Osteocyte (in vitro differentiated cells): ENCODE data around the gene SMIM43. TPM values are rescaled to one million over a fixed set of nuclear protein-coding genes. Genes with fewer than 3 reads are reported as not detected.

ENCODE experiments used
- DNase-seq: peaks from one replicate; pipeline ENCODE4 v3.0.0; 2021; ENCODE audit warnings: mixed read lengths; ENCODE audit not compliant: unreplicated experiment; ENCODE audit errors: extremely low spot score
- H3K27ac Mint-ChIP-seq: one replicate; pipeline ENCODE4 v1.8.0; 2021; ENCODE audit warnings: mild to moderate bottlenecking, mixed read lengths; ENCODE audit not compliant: unreplicated experiment
- H3K27me3 Mint-ChIP-seq: one replicate; pipeline ENCODE4 v1.8.0; 2021; ENCODE audit warnings: mixed read lengths; ENCODE audit not compliant: unreplicated experiment
- H3K36me3 Mint-ChIP-seq: one replicate; pipeline ENCODE4 v1.8.0; 2021; ENCODE audit warnings: mixed read lengths; ENCODE audit not compliant: unreplicated experiment
- H3K4me1 Mint-ChIP-seq: one replicate; pipeline ENCODE4 v1.8.0; 2021; ENCODE audit warnings: mixed read lengths; ENCODE audit not compliant: unreplicated experiment
- H3K4me3 Mint-ChIP-seq: one replicate; pipeline ENCODE4 v1.8.0; 2021; ENCODE audit warnings: mild to moderate bottlenecking, moderate library complexity, mixed read lengths; ENCODE audit not compliant: unreplicated experiment
- H3K9me3 Mint-ChIP-seq: one replicate; pipeline ENCODE4 v1.8.0; 2021; ENCODE audit warnings: mixed read lengths; ENCODE audit not compliant: unreplicated experiment
- CTCF ChIP-seq: fragments of 200-600 bp; sonication (generic); IDR thresholded peaks from 2 replicates; pipeline ENCODE4 v1.5.0; 2021; ENCODE audit warnings: antibody characterized with exemption, mild to moderate bottlenecking, moderate library complexity
- total RNA-seq: library from RNA; stranded (reverse); gene quantifications from 2 replicates; pipeline ENCODE4 v1.2.1, GENCODE V29; 2021

The SMIM43 gene
- total RNA-seq, 1 donor from 2014 or later, result not detected

GRCh38 chr4:121728798-121729226 lies 36.2 kb downstream of the SMIM43 start:
- H3K36me3 Mint-ChIP-seq, result no peaks in the 10 kb centered on the region
- H3K9me3 Mint-ChIP-seq, result no peaks in the 10 kb centered on the region
- H3K4me3 Mint-ChIP-seq, result no peak overlapping the region
- DNase-seq, result no peak
- TF ChIP-seq CTCF, result no peak
- peaks cover 14% of the 10 kb centered on the region for H3K4me1 Mint-ChIP-seq
- H3K27ac Mint-ChIP-seq, result no peak overlapping the region
- no peaks in the 10 kb centered on the region for H3K27me3 Mint-ChIP-seq

GRCh38 chr4:121728066-121728465 lies 36.9 kb downstream of the SMIM43 start:
- no peaks in the 10 kb centered on the region for H3K9me3 Mint-ChIP-seq
- H3K27me3 Mint-ChIP-seq, result no peaks in the 10 kb centered on the region
- H3K27ac Mint-ChIP-seq, result no peak overlapping the region
- H3K4me3 Mint-ChIP-seq, result no peak overlapping the region
- no peaks in the 10 kb centered on the region for H3K36me3 Mint-ChIP-seq
- no peak for TF ChIP-seq CTCF
- H3K4me1 Mint-ChIP-seq, result peaks cover 14% of the 10 kb centered on the region
- no peak for DNase-seq

DNA sequence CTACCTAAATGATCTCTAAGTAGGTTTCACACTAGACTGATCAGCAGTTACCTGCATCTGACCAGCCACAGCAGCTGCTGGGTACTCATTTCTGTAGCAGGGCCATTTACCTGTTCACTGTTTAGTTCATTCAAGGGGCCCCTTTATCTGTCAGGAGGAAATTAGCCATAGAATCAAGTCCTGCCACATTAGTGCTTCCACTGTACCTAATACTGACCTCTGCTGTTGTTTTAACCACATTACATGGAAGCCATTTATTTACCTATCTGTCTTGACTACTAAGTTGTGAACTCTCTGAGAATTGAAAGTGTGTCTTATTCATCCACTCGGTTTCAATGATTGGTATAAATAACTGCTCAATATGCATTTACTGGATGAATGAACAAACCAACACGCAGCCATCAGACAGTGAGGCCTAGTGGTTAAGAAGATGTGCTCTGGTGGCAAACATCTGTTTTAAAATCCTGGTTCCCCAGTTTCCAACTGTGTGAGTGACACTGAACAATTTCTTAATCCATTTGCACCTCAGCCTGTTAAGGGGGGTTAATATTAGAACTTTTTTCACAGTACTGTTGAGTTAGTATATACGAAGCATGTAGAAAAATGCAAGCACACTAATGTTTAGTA lies 38.2 kb downstream of the SMIM43 start:
- Mint-ChIP-seq H3K27me3 (no peaks in the 10 kb centered on the region), H3K9me3 (no peaks in the 10 kb centered on the region), H3K4me1 (peaks cover 6% of the 10 kb centered on the region), H3K27ac (no peak overlapping the region), H3K4me3 (no peak overlapping the region), H3K36me3 (no peaks in the 10 kb centered on the region)
- TF ChIP-seq CTCF, result peak; percentile 75
- DNase-seq, result no peak

- Mint-ChIP-seq H3K4me3 (no peak overlapping the region), H3K4me1 (peaks cover 6% of the 10 kb centered on the region), H3K27ac (no peak overlapping the region), H3K36me3 (no peaks in the 10 kb centered on the region), H3K27me3 (no peaks in the 10 kb centered on the region), H3K9me3 (no peaks in the 10 kb centered on the region)
- TF ChIP-seq CTCF, result no peak
- no peak for DNase-seq
Measured at GRCh38 chr4:121724671-121725070, 40.3 kb downstream of the SMIM43 start.

DNA sequence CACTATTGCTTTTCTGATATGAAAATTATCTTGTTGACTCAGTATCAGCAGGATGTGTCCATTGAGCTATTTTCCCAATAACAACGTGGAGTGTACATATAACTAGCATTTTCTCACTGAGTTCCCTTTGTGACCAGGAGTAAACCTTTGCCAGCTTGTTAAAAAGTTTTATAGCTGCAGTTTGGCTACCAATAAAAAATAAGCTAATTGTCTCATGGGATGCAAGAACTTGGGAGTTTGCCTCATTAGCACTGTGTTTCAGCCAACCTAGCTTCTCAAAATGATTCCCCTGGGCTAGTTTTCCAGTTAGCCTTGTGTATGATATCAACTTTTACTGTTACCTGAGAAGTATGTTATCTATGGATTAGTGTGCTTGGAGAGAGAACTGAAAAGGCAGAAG lies 43.3 kb downstream of the SMIM43 start:
- Mint-ChIP-seq H3K27me3 (no peaks in the 10 kb centered on the region), H3K9me3 (no peaks in the 10 kb centered on the region), H3K4me1 (peaks cover 11% of the 10 kb centered on the region), H3K4me3 (no peak overlapping the region), H3K36me3 (no peaks in the 10 kb centered on the region), H3K27ac (no peak overlapping the region)
- no peak for TF ChIP-seq CTCF
- DNase-seq, result no peak
